ENCODE results near the gene ATG3. TPM values are rescaled to one million over a fixed set of nuclear protein-coding genes. Genes with fewer than 3 reads are reported as not detected.

The ATG3 gene
- total RNA-seq, 4 donors from 2014 or later: 37.0 to 83.7 (median 53.1) TPM

GRCh38 chr3:112557976-112558375, 3.8 kb downstream of the ATG3 start:
- Histone ChIP-seq H3K4me1 (peaks cover 0 to 60% (median 23%) of the 10 kb centered on the region in 4 donors), H3K27me3 (no peaks in the 10 kb centered on the region), H3K4me3 (no peak overlapping the region), H3K27ac (no peak overlapping the region), H3K9me3 (no peaks in the 10 kb centered on the region), H3K36me3 (no peaks in the 10 kb centered on the region)
- DNase-seq (ENCODE audit: low spot score in 2 of 2): no peak
- WGBS, 2 donors: 78 to 81% methylated on average over 1 of the region's 1 CpG
- TF ChIP-seq, protein P1, sequence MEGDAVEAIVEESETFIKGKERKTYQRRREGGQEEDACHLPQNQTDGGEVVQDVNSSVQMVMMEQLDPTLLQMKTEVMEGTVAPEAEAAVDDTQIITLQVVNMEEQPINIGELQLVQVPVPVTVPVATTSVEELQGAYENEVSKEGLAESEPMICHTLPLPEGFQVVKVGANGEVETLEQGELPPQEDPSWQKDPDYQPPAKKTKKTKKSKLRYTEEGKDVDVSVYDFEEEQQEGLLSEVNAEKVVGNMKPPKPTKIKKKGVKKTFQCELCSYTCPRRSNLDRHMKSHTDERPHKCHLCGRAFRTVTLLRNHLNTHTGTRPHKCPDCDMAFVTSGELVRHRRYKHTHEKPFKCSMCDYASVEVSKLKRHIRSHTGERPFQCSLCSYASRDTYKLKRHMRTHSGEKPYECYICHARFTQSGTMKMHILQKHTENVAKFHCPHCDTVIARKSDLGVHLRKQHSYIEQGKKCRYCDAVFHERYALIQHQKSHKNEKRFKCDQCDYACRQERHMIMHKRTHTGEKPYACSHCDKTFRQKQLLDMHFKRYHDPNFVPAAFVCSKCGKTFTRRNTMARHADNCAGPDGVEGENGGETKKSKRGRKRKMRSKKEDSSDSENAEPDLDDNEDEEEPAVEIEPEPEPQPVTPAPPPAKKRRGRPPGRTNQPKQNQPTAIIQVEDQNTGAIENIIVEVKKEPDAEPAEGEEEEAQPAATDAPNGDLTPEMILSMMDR (IDR thresholded peaks at IDR 0.05): no peak
- TF ChIP-seq EP300 (IDR thresholded peaks at IDR 0.05) (no peak), POLR2A (IDR thresholded peaks at IDR 0.05) (no peak)

GRCh38 chr3:112555535-112556170, 6.1 kb downstream of the ATG3 start:
- no peak for TF ChIP-seq POLR2A (IDR thresholded peaks at IDR 0.05)
- TF ChIP-seq, protein P1 (IDR thresholded peaks at IDR 0.05): no peak
- TF ChIP-seq EP300 (IDR thresholded peaks at IDR 0.05): no peak
- Histone ChIP-seq H3K4me1 (peaks cover 0 to 63% (median 19%) of the 10 kb centered on the region in 4 donors), H3K27ac (no peak overlapping the region), H3K36me3 (no peaks in the 10 kb centered on the region), H3K27me3 (no peaks in the 10 kb centered on the region), H3K9me3 (no peaks in the 10 kb centered on the region), H3K4me3 (no peak overlapping the region)
- DNase-seq (ENCODE audit: low spot score in 2 of 2): no peak
- 82 to 88% methylated on average over 1 of the region's 1 CpG for WGBS, 2 donors

GRCh38 chr3:112550859-112551258, 10.9 kb downstream of the ATG3 start:
- TF ChIP-seq, protein P1 (IDR thresholded peaks at IDR 0.05): no peak
- no peak for TF ChIP-seq EP300 (IDR thresholded peaks at IDR 0.05)
- no peak for TF ChIP-seq POLR2A (IDR thresholded peaks at IDR 0.05)
- no peaks in the 10 kb centered on the region for H3K9me3 ChIP-seq
- H3K4me3 ChIP-seq: no peak overlapping the region
- peaks cover 0 to 27% (median 0%) of the 10 kb centered on the region in 3 donors for H3K36me3 ChIP-seq
- 19 to 32% methylated on average over 1 of the region's 1 CpG for WGBS, 2 donors
- no peak overlapping the region for H3K27ac ChIP-seq
- no peak for DNase-seq (ENCODE audit: low spot score in 2 of 2)
- H3K27me3 ChIP-seq: no peaks in the 10 kb centered on the region
- H3K4me1 ChIP-seq: peaks cover 0 to 30% (median 4%) of the 10 kb centered on the region in 4 donors

- no peaks in the 10 kb centered on the region for H3K9me3 ChIP-seq
- no peaks in the 10 kb centered on the region for H3K27me3 ChIP-seq
- no peak overlapping the region for H3K4me3 ChIP-seq
- H3K36me3 ChIP-seq: peaks cover 0 to 49% (median 0%) of the 10 kb centered on the region in 3 donors
- 81 to 90% methylated on average over 5 of the region's 5 CpGs for WGBS, 2 donors
- H3K4me1 ChIP-seq: peaks cover 0 to 6% (median 0%) of the 10 kb centered on the region in 4 donors
- no peak for DNase-seq (ENCODE audit: low spot score in 2 of 2)
- no peak overlapping the region for H3K27ac ChIP-seq
- TF ChIP-seq EP300 (IDR thresholded peaks at IDR 0.05): no peak
- TF ChIP-seq, protein P1 (IDR thresholded peaks at IDR 0.05): no peak
- no peak for TF ChIP-seq POLR2A (IDR thresholded peaks at IDR 0.05)
Measured at GRCh38 chr3:112546216-112546759, 15.5 kb downstream of the ATG3 start.

DNA sequence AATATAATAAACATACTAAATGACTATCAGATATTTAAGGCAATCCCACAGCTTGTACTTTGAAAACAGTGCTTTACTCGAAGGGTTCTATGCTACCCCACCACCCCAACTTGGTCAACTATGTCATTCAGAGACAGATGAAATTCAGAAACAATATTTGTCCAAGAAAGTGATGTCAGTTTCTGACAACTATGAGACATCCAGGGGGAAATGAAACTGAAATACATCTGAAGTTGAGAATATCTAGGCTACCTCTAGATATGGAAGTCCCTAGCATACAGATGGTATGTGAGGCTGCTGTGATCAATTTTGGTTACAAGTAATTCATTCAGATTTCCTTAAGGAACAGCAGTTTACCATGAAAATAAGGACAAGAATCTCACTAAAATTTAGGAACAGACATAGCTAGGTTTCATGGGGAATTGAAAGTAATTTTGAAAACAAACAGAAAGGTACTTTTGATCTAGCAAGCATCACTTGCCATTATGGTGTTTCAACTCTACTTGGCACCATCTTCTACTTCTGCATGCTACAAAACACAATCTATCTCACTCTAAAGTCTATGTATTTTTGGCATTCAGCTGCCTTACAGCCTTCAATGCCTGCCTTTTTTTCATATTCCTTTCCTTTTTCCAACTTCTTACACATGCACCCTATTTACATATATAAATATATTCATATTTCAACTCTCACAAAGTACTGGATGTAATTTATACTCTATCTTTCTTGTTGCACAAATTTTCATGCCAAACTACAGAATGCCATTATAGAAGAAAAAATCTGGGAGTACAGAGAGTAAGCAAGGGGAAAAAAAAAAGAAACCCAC, 21.7 kb downstream of the ATG3 start:
- Histone ChIP-seq H3K36me3 (peaks cover 0 to 60% (median 0%) of the 10 kb centered on the region in 3 donors), H3K9me3 (no peaks in the 10 kb centered on the region), H3K27me3 (no peaks in the 10 kb centered on the region), H3K4me3 (no peak overlapping the region), H3K4me1 (no peaks in the 10 kb centered on the region), H3K27ac (no peak overlapping the region)
- TF ChIP-seq POLR2A (IDR thresholded peaks at IDR 0.05) (no peak), EP300 (IDR thresholded peaks at IDR 0.05) (no peak)
- TF ChIP-seq, protein P1 (IDR thresholded peaks at IDR 0.05): no peak
- DNase-seq (ENCODE audit: low spot score in 2 of 2): no peak
- WGBS, 2 donors: 93 to 97% methylated on average over 1 of the region's 1 CpG
